CD8-positive, alpha-beta memory T cell (primary cell): ENCODE data around the gene PLLP. TPM values are rescaled to one million over a fixed set of nuclear protein-coding genes. Genes with fewer than 3 reads are reported as not detected.
"Not testable (repeated sequence)": the region's sequence is repeated elsewhere in the genome, so short reads cannot be mapped to it uniquely, and the experiment has no call there.

Experiments used
- CTCF ChIA-PET: fragments of 350-600 bp; sonication (Branson Sonifier 250); formaldehyde crosslinking; loops from one replicate; lab custom pipeline; 2021; ENCODE audit warnings: antibody characterized with exemption; lab: Charles Lee
- POLR2A ChIA-PET: fragments of 350-600 bp; sonication (Branson Sonifier 250); formaldehyde crosslinking; loops from one replicate; lab custom pipeline; 2021; ENCODE audit warnings: antibody characterized with exemption; lab: Charles Lee
- DNase-seq, 5 donors: peaks; one replicate each; pipeline versions ENCODE4 v3.0.0 to v3.0.0-alpha.2; 2020 to 2022; ENCODE audit warnings: mixed read lengths in 1 of 5
- H3K27ac ChIP-seq: one replicate; pipeline ENCODE4 v1.7.0; 2013; ENCODE audit warnings: low read depth, mild to moderate bottlenecking, low read length, moderate library complexity
- H3K27me3 ChIP-seq: 2 replicates; pipeline ENCODE4 v1.7.0; 2013; ENCODE audit warnings: low read length, mild to moderate bottlenecking; ENCODE audit not compliant: insufficient read depth, poor library complexity, severe bottlenecking
- H3K36me3 ChIP-seq: 2 replicates; pipeline ENCODE4 v1.7.0; 2013; ENCODE audit warnings: mild to moderate bottlenecking, low read length, moderate library complexity; ENCODE audit not compliant: insufficient read depth
- H3K4me1 ChIP-seq: 2 replicates; pipeline ENCODE4 v1.7.0; 2013; ENCODE audit warnings: mild to moderate bottlenecking, low read length, moderate library complexity; ENCODE audit not compliant: insufficient read depth
- H3K4me3 ChIP-seq: 2 replicates; pipeline ENCODE4 v1.7.0; 2013; ENCODE audit warnings: mild to moderate bottlenecking, low read length
- H3K9me3 ChIP-seq: 2 replicates; pipeline ENCODE4 v1.7.0; 2013; ENCODE audit warnings: mild to moderate bottlenecking, low read length
- H3K27ac Mint-ChIP-seq, 8 donors: one replicate each; pipeline ENCODE4 v1.8.0; 2020 to 2021; ENCODE audit warnings: mixed read lengths in 8 of 8, mild to moderate bottlenecking in 6 of 8, inconsistent platforms in 3 of 8, moderate library complexity in 3 of 8
- H3K27me3 Mint-ChIP-seq, 2 donors: one replicate each; pipeline ENCODE4 v1.8.0; 2020 to 2021; ENCODE audit warnings: mixed read lengths in 2 of 2, mild to moderate bottlenecking in 1 of 2, moderate library complexity in 1 of 2
- H3K36me3 Mint-ChIP-seq, 3 donors: one replicate each; pipeline ENCODE4 v1.8.0; 2020 to 2021; ENCODE audit warnings: mixed read lengths in 3 of 3, inconsistent platforms in 1 of 3, mild to moderate bottlenecking in 1 of 3
- H3K4me1 Mint-ChIP-seq, 3 donors: one replicate each; pipeline ENCODE4 v1.8.0; 2020 to 2021; ENCODE audit warnings: mixed read lengths in 3 of 3, inconsistent platforms in 1 of 3, mild to moderate bottlenecking in 1 of 3
- H3K4me3 Mint-ChIP-seq, 7 donors: one replicate each; pipeline ENCODE4 v1.8.0; 2020 to 2021; ENCODE audit warnings: mixed read lengths in 7 of 7, mild to moderate bottlenecking in 6 of 7, moderate library complexity in 4 of 7, inconsistent platforms in 2 of 7
- H3K9me3 Mint-ChIP-seq, 5 donors: one replicate each; pipeline ENCODE4 v1.8.0; 2020 to 2022; ENCODE audit warnings: mixed read lengths in 5 of 5, mild to moderate bottlenecking in 3 of 5, moderate library complexity in 2 of 5, inconsistent platforms in 1 of 5
- polyA plus RNA-seq: library from polyadenylated mRNA; unstranded; fragments of 300-500 nt; fragmentation: Illumina TruSeq; gene quantifications from one replicate; pipeline ENCODE4 v1.2.3, GENCODE V29; 2021
- total RNA-seq, 2 experiments: library from RNA; stranded (reverse); gene quantifications; one replicate each; pipeline ENCODE4 v1.2.3, GENCODE V29; 2021

Gene PLLP
- total and polyA plus RNA-seq, 3 experiments from 2014 or later = 0.49 to 0.72 TPM; not detected in 1

DNA sequence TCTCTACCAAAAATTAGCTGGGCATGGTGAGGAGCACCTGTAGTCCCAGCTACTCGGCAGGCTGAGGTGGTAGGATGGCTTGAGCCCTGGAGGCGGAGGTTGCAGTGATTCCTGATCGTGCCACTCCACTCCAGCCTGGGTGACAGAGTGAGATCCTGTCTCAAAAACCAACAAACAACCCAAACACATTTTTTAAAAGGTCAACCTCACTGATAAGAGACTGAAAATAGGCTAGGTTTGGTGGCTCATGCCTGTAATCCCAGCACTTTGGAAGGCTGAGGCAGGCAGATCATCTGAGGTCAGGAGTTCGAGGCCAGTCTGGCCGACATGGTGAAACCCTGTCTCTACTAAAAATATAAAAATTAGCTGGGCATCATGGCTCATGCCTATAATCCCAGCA, 8.5 kb downstream of the PLLP start:
- H3K36me3 Mint-ChIP-seq, DNase-seq, H3K9me3 ChIP-seq, H3K27me3 Mint-ChIP-seq, H3K27me3 ChIP-seq, H3K27ac Mint-ChIP-seq, H3K4me3 Mint-ChIP-seq, H3K4me3 ChIP-seq, H3K27ac ChIP-seq, H3K36me3 ChIP-seq, POLR2A ChIA-PET, H3K9me3 Mint-ChIP-seq: not testable (repeated sequence)
- CTCF ChIA-PET = interaction anchor here (1.1 kb wide), 1 partner anchor 244 kb away, joined by 3 read pairs; no protein-coding TSS in a partner anchor
- H3K4me1 Mint-ChIP-seq = peaks cover 13 to 32% (median 30%) of the 10 kb centered on the region in 3 donors
- peaks cover 32% of the 10 kb centered on the region for H3K4me1 ChIP-seq

- Mint-ChIP-seq H3K27me3 (no peaks in the 10 kb centered on the region), H3K36me3 (no peaks in the 10 kb centered on the region), H3K27ac (no peak overlapping the region), H3K4me1 (peaks cover 13 to 24% (median 21%) of the 10 kb centered on the region in 3 donors), H3K4me3 (no peak overlapping the region), H3K9me3 (no peaks in the 10 kb centered on the region)
- Histone ChIP-seq H3K4me1 (peaks cover 30% of the 10 kb centered on the region), H3K36me3 (no peaks in the 10 kb centered on the region), H3K27me3 (no peaks in the 10 kb centered on the region), H3K27ac (no peak overlapping the region), H3K4me3 (no peak overlapping the region), H3K9me3 (no peaks in the 10 kb centered on the region)
- no peak for DNase-seq
- CTCF ChIA-PET = no interaction called here
- POLR2A ChIA-PET = no interaction called here
These were observed 10.6 kb downstream of the PLLP start for GRCh38 chr16:57273826-57274225.

- Mint-ChIP-seq H3K27me3 (no peaks in the 10 kb centered on the region), H3K4me3 (no peak overlapping the region), H3K9me3 (no peaks in the 10 kb centered on the region), H3K27ac (peak overlapping the region in 1 of 8 donors; percentile 24), H3K4me1 (peaks cover 13 to 20% (median 18%) of the 10 kb centered on the region in 3 donors), H3K36me3 (no peaks in the 10 kb centered on the region)
- Histone ChIP-seq H3K27ac (no peak overlapping the region), H3K4me3 (no peak overlapping the region), H3K9me3 (no peaks in the 10 kb centered on the region), H3K4me1 (peaks cover 30% of the 10 kb centered on the region), H3K27me3 (no peaks in the 10 kb centered on the region), H3K36me3 (no peaks in the 10 kb centered on the region)
- ChIA-PET POLR2A (interaction anchor here (0.6 kb wide), 1 partner anchor 21 kb away, joined by 8 read pairs; no protein-coding TSS in a partner anchor), CTCF (no interaction called here)
- DNase-seq = no peak
These were observed 11.1 kb downstream of the PLLP start for GRCh38 chr16:57273359-57273758.

- Mint-ChIP-seq H3K4me3 (no peak overlapping the region), H3K27ac (no peak overlapping the region), H3K4me1 (peaks cover 7 to 18% (median 18%) of the 10 kb centered on the region in 3 donors), H3K36me3 (no peaks in the 10 kb centered on the region), H3K27me3 (no peaks in the 10 kb centered on the region), H3K9me3 (no peaks in the 10 kb centered on the region)
- no peak overlapping the region for H3K27ac ChIP-seq
- no peaks in the 10 kb centered on the region for H3K36me3 ChIP-seq
- peaks cover 29% of the 10 kb centered on the region for H3K4me1 ChIP-seq
- ChIA-PET CTCF (no interaction called here), POLR2A (no interaction called here)
- H3K9me3 ChIP-seq = no peaks in the 10 kb centered on the region
- H3K4me3 ChIP-seq = no peak overlapping the region
- DNase-seq = no peak
- no peaks in the 10 kb centered on the region for H3K27me3 ChIP-seq
These were observed 12.5 kb downstream of the PLLP start for GRCh38 chr16:57271867-57272495.

DNA sequence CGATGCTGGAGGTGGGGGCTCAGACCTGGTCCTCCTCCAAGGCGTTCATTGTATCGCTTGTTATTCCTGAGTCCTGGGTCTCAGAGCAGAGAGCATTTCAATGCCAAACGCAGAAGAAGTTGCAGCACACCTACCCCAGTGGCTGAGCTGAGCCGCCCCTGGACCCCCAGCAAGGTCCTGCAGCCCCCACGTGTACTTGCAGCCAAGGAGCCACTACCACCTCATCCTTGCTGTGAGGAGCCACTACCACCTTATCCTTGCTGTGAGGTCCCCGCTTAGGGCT, 13.5 kb downstream of the PLLP start:
- no peak overlapping the region for H3K4me3 ChIP-seq
- H3K27ac ChIP-seq = no peak overlapping the region
- peaks cover 34% of the 10 kb centered on the region for H3K4me1 ChIP-seq
- no peaks in the 10 kb centered on the region for H3K9me3 ChIP-seq
- H3K27me3 ChIP-seq = no peaks in the 10 kb centered on the region
- H3K36me3 Mint-ChIP-seq = no peaks in the 10 kb centered on the region
- peaks cover 13 to 23% (median 22%) of the 10 kb centered on the region in 3 donors for H3K4me1 Mint-ChIP-seq
- no peaks in the 10 kb centered on the region for H3K27me3 Mint-ChIP-seq
- CTCF ChIA-PET = no interaction called here
- POLR2A ChIA-PET = no interaction called here
- no peak overlapping the region for H3K4me3 Mint-ChIP-seq
- no peak overlapping the region for H3K27ac Mint-ChIP-seq
- no peak for DNase-seq
- no peaks in the 10 kb centered on the region for H3K9me3 Mint-ChIP-seq
- H3K36me3 ChIP-seq = no peaks in the 10 kb centered on the region

GRCh38 chr16:57270221-57271062, 14.0 kb downstream of the PLLP start:
- H3K4me3 ChIP-seq = no peak overlapping the region
- H3K9me3 ChIP-seq = no peaks in the 10 kb centered on the region
- DNase-seq = no peak
- no peak overlapping the region for H3K27ac ChIP-seq
- no peaks in the 10 kb centered on the region for H3K36me3 Mint-ChIP-seq
- H3K27me3 Mint-ChIP-seq = no peaks in the 10 kb centered on the region
- peaks cover 13 to 28% (median 23%) of the 10 kb centered on the region in 3 donors for H3K4me1 Mint-ChIP-seq
- no peak overlapping the region for H3K27ac Mint-ChIP-seq
- ChIA-PET POLR2A (no interaction called here), CTCF (no interaction called here)
- H3K27me3 ChIP-seq = no peaks in the 10 kb centered on the region
- no peak overlapping the region for H3K4me3 Mint-ChIP-seq
- H3K9me3 Mint-ChIP-seq = no peaks in the 10 kb centered on the region
- no peaks in the 10 kb centered on the region for H3K36me3 ChIP-seq
- H3K4me1 ChIP-seq = peaks cover 39% of the 10 kb centered on the region

DNA sequence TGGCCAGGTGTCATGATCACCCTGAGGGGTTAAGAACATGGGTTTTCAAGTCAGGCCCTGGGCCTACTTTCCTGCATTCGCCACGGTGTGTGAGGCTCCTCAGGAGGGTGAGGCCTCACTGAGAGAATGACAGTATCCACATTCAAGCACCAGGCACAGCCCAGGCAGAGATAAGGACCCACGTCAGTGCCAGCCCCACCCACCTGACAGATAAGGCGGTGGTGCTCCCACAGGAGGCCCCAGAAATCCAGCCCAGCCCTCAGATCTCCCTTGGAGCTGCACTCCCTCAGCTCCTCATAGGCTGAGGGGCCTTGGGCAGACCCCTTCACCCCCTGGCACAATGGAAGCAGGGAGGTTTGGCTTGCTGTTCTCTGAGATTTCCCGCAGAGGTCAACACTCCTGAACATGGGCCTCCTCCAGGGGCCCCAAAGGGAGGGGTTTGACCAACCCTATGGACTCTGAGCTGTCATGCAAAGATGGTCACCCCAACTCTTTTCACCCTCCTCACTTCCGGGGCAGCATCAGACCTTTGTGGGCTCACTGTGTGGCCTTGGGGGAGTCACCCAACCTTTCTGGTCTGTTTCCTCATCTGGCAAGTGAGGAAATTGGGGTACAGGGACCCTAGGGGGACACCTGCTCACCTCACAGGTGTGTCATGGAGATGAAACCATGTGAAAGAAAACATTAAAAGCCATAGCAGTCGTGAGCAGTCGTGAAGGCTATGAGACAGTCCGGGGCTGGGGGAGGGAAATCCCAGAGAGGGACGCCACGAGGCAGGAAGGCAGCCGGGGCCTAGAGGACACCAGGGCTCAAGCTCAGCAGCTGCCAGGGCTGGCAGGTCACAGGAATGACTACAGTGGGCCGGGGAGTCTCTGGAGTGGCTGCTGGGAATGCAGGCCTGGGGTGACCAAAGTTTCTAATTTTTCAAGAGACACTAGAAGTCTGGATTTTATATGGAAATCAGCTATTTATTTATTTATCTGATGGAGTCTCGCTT, 15.4 kb downstream of the PLLP start:
- no peak for DNase-seq
- Mint-ChIP-seq H3K27me3 (no peaks in the 10 kb centered on the region), H3K27ac (peak overlapping the region in 1 of 8 donors; percentile 47), H3K9me3 (no peaks in the 10 kb centered on the region), H3K36me3 (no peaks in the 10 kb centered on the region), H3K4me3 (no peak overlapping the region), H3K4me1 (peaks cover 13 to 31% (median 23%) of the 10 kb centered on the region in 3 donors)
- Histone ChIP-seq H3K4me1 (peaks cover 52% of the 10 kb centered on the region), H3K36me3 (no peaks in the 10 kb centered on the region), H3K4me3 (no peak overlapping the region), H3K9me3 (no peaks in the 10 kb centered on the region), H3K27me3 (no peaks in the 10 kb centered on the region), H3K27ac (peak overlapping the region; percentile 51)
- POLR2A ChIA-PET = no interaction called here
- CTCF ChIA-PET = interaction anchor here (1.0 kb wide), 1 partner anchor 149 kb away, joined by 4 read pairs; no protein-coding TSS in a partner anchor
